HepG2 (cell line): ENCODE measurements around the gene SLC6A8.
"Not testable (repeated sequence)": the region's sequence is repeated elsewhere in the genome, so short reads cannot be mapped to it uniquely, and the experiment has no call there.

Experiments
- JUND ChIP-seq: sonication (generic); formaldehyde crosslinking; IDR thresholded peaks from 2 replicates; pipeline ENCODE4 v1.8.0; 2022; ENCODE audit warnings: mild to moderate bottlenecking, missing genetic modification reagents
- POLR2AphosphoS5 ChIP-seq: IDR thresholded peaks from 2 replicates; pipeline ENCODE4 v1.6.1; 2012; ENCODE audit warnings: low read depth, low read length
- SP5 ChIP-seq: IDR thresholded peaks from 2 replicates; pipeline ENCODE4 v1.6.1; 2016; ENCODE audit warnings: low read depth, borderline replicate concordance
- ZNF841 ChIP-seq: sonication (generic); formaldehyde crosslinking; IDR thresholded peaks from 2 replicates; pipeline ENCODE4 v1.8.1; 2023; ENCODE audit warnings: missing genetic modification reagents, borderline replicate concordance

DNA sequence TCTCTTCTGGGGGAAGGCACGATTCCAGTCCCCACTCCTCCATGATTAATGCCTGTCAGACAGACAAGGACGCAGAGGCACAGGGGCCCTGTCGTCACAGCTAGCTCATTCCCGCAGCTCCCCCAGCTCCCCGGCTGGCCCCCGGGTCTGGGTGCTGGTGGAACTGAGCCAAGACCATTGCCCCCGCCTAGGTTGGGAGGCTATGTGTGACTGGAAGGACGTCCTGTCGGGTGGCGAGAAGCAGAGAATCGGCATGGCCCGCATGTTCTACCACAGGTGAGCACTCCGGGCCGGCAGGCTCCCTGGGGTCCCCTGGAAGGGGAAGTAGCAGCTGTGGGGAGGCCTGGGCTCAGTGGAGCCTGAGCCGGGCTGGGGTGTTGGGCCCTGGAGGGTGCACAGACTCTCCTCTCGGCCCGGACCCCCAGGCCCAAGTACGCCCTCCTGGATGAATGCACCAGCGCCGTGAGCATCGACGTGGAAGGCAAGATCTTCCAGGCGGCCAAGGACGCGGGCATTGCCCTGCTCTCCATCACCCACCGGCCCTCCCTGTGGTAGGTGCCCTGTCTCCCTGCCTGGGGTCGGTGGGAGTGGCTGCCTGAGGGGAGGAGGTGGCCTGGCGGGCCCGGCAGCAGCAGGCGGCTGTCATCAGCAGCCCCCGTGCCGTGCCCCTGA is 55.2 kb downstream of the SLC6A8 start:
- TF ChIP-seq JUND (CRISPR knock-in tag); POLR2AphosphoS5; SP5 (CRISPR knock-in tag); ZNF841: not testable (repeated sequence)
